ENCODE measurements around the gene TNNI3.

Gene TNNI3

DNA sequence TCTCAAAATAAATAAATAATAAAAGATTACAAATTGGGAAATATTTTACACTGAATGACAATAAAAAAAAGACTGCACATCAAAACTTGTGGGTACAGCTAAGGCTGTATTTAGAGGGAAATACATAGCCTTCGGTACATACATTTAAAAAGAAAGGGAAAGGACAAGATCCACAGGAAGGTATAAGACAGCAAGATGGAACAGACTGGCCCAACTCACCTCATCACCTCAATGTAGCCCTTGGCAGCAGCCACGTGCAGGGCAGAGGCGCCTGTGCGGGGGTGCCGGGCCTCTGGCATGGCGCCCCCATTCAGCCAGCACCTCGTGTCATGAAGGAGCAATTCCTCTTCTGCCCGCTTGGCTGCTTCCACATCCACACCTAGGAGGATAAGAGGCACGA is 54.3 kb downstream of the TNNI3 start:
- no peak overlapping the region for H3K4me3 ChIP-seq (replicated peaks; ENCODE audit: low read depth, low read length)
- TF ChIP-seq CTCF (IDR thresholded peaks at IDR 0.05; ENCODE audit: low read depth, low read length, missing control alignments) = no peak
- no peak for DNase-seq (ENCODE audit: extremely low read depth, low read depth)

Data from HFF-Myc (cell line).